Measurements from ENCODE around the gene CNPY1.

- TF ChIP-seq CTCF (IDR thresholded peaks at IDR 0.05 in 4 of 5, conservative IDR thresholded peaks at IDR 0.05 in 1 of 5) (no peak), POLR2A (IDR thresholded peaks at IDR 0.05) (no peak)
Measured at GRCh38 chr7:155536451-155536850, 9.9 kb downstream of the CNPY1 start.

All from gastrocnemius medialis (tissue), 4 donors.